Measurements from ENCODE around the gene SRPK3. TPM values are rescaled to one million over a fixed set of nuclear protein-coding genes. Genes with fewer than 3 reads are reported as not detected.

SRPK3 gene
- total RNA-seq, 2 experiments from 2014 or later = not detected

DNA sequence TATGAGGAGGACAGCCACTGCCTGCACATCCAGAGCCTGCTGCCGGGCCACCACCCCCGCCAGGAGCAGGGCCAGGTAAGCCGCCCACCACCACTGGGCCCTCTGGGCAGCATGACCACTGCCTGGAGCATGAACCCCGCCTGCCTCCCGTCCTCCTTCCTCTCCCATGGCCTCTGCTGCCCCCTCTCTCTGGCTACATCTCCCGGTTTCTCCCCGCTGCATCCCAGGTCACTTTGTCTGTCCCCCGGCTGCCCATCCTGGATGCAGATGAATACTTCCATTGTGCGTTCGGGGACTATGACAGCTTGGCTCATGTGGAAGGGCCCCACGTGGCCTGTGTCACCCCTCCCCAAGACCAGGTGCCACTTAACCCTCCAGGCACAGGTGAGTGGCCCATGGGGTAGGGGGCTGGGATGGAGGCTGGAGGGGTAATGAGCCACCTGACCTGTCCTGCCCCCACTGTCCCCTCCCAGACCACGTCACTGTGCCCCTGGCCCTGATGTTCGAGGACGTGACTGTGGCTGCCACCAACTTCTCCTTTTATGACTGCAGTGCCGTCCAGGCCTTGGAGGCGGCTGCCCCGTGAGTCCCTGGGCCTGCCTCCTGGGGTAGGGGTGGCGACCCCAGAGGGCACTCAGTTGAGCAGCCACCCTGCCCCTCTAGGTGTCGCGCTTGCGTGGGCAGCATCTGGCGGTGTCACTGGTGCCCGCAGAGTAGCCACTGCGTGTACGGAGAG lies 10.8 kb upstream of the SRPK3 start:
- CTCF ChIA-PET = no interaction called here
- no peaks in the 10 kb centered on the region for H3K9me3 Mint-ChIP-seq (ENCODE audit: low read depth)
- H3K4me1 Mint-ChIP-seq = peaks cover 5% of the 10 kb centered on the region
- DNase-seq (no peak), ATAC-seq (no peak)
- no peak overlapping the region for H3K4me3 Mint-ChIP-seq
- H3K27me3 Mint-ChIP-seq = no peaks in the 10 kb centered on the region
- no peak overlapping the region for H3K27ac Mint-ChIP-seq
- no peaks in the 10 kb centered on the region for H3K36me3 Mint-ChIP-seq

- Mint-ChIP-seq H3K36me3 (no peaks in the 10 kb centered on the region), H3K4me3 (no peak overlapping the region), H3K27me3 (no peaks in the 10 kb centered on the region), H3K9me3 (ENCODE audit: low read depth) (no peaks in the 10 kb centered on the region), H3K4me1 (peaks cover 5% of the 10 kb centered on the region), H3K27ac (no peak overlapping the region)
- no peak for ATAC-seq
- DNase-seq = no peak
- CTCF ChIA-PET = no interaction called here
Measured at GRCh38 chrX:153770601-153771414, 10.0 kb upstream of the SRPK3 start.

DNA sequence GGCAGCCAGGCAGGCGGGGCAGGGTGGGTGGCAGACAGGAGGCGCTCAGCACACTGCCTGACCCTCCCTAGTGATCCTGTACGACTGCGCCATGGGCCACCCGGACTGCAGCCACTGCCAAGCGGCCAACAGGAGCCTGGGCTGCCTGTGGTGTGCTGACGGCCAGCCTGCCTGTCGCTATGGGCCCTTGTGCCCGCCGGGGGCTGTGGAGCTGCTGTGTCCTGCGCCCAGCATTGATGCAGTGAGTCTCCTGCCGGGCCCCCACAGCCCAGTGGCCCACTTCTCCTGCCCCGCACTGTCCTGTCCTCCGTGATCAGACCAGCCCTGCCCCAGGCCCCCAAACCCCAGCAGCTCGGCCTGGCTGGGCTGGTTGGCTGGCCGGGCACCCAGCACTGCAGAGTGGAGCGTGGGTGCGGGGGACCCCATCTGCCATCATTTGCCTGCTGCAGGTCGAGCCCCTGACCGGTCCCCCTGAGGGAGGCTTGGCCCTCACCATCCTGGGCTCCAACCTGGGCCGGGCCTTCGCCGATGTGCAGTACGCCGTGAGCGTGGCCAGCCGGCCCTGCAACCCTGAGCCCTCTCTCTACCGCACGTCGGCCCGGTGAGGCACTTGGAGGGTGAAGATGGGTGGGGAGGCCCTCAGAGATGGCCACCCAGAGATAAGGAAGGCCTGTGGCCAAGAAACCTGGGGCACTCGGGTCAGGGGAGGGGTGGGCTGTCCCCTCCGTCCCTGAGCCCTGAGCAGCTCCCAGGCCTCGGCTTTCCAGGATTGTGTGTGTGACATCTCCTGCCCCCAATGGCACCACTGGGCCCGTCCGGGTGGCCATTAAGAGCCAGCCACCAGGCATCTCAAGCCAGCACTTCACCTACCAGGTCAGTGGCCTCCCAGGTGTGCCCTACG lies 9.2 kb upstream of the SRPK3 start:
- no peak for DNase-seq
- Mint-ChIP-seq H3K36me3 (no peaks in the 10 kb centered on the region), H3K27ac (no peak overlapping the region), H3K27me3 (no peaks in the 10 kb centered on the region), H3K4me3 (no peak overlapping the region), H3K9me3 (ENCODE audit: low read depth) (no peaks in the 10 kb centered on the region), H3K4me1 (peaks cover 3% of the 10 kb centered on the region)
- CTCF ChIA-PET = no interaction called here
- no peak for ATAC-seq

GRCh38 chrX:153772316-153773217 lies 8.3 kb upstream of the SRPK3 start:
- no peaks in the 10 kb centered on the region for H3K36me3 Mint-ChIP-seq
- H3K4me1 Mint-ChIP-seq = peaks cover 3% of the 10 kb centered on the region
- ATAC-seq (no peak), DNase-seq (no peak)
- H3K27ac Mint-ChIP-seq = no peak overlapping the region
- H3K27me3 Mint-ChIP-seq = no peaks in the 10 kb centered on the region
- H3K9me3 Mint-ChIP-seq (ENCODE audit: low read depth) = no peaks in the 10 kb centered on the region
- H3K4me3 Mint-ChIP-seq = no peak overlapping the region
- CTCF ChIA-PET = interaction anchor here (1.1 kb wide), 1 partner anchor 9 kb away, joined by 3 read pairs; no protein-coding TSS in a partner anchor

DNA sequence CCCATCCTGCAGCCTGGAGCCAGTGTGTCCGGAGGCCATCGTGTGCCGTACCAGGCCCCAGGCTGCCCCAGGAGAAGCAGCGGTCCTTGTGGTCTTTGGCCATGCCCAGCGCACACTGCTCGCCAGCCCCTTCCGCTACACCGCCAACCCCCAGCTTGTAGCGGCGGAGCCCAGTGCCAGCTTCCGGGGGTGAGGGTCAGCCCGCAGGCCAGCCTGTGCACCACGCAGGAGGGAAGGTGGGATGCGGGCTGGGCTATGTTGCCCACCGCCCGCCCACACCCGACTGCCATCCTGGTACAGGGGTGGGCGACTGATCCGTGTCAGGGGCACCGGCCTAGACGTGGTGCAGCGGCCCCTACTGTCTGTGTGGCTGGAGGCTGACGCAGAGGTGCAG lies 7.6 kb upstream of the SRPK3 start:
- Mint-ChIP-seq H3K27me3 (no peaks in the 10 kb centered on the region), H3K9me3 (ENCODE audit: low read depth) (no peaks in the 10 kb centered on the region), H3K27ac (no peak overlapping the region), H3K4me1 (no peaks in the 10 kb centered on the region), H3K4me3 (no peak overlapping the region), H3K36me3 (no peaks in the 10 kb centered on the region)
- DNase-seq (no peak), ATAC-seq (no peak)
- CTCF ChIA-PET = interaction anchor here (1.1 kb wide), 1 partner anchor 10 kb away, joined by 3 read pairs; no protein-coding TSS in a partner anchor

DNA sequence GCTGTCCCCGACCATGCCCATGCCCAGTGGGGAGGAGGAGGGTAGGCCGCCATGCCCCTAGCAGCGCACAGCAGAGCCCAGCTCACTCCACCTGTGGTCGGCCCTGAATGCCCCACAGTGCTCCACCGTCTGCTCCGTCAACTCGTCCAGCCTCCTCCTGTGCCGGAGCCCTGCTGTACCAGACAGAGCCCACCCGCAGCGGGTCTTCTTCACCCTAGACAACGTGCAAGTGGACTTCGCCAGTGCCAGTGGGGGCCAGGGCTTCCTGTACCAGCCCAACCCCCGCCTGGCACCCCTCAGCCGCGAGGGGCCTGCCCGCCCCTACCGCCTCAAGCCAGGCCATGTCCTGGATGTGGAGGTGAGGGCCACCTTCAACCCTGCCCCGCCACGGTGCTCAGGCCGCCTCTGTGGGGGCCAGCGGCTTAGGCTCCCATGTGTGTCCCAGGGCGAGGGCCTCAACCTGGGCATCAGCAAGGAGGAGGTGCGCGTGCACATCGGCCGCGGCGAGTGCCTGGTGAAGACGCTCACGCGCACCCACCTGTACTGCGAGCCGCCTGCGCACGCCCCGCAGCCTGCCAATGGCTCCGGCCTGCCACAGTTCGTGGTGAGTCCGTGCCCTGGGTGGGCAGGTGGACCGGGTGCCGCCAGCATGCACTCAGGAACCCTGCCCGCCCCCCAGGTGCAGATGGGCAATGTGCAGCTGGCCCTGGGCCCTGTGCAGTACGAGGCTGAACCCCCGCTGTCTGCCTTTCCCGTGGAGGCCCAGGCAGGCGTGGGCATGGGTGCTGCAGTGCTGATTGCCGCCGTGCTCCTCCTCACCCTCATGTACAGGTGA lies 6.9 kb upstream of the SRPK3 start:
- H3K9me3 Mint-ChIP-seq (ENCODE audit: low read depth) = no peaks in the 10 kb centered on the region
- H3K27me3 Mint-ChIP-seq = no peaks in the 10 kb centered on the region
- H3K4me1 Mint-ChIP-seq = no peaks in the 10 kb centered on the region
- CTCF ChIA-PET = interaction anchor here (1.1 kb wide), 1 partner anchor 10 kb away, joined by 6 read pairs; the partner anchor contains the start of gene PLXNB3
- H3K36me3 Mint-ChIP-seq = no peaks in the 10 kb centered on the region
- DNase-seq (no peak), ATAC-seq (no peak)
- H3K4me3 Mint-ChIP-seq = no peak overlapping the region
- H3K27ac Mint-ChIP-seq = no peak overlapping the region

- Mint-ChIP-seq H3K9me3 (ENCODE audit: low read depth) (no peaks in the 10 kb centered on the region), H3K4me1 (no peaks in the 10 kb centered on the region), H3K27me3 (peaks cover 2% of the 10 kb centered on the region), H3K36me3 (no peaks in the 10 kb centered on the region), H3K27ac (no peak overlapping the region), H3K4me3 (no peak overlapping the region)
- ATAC-seq (no peak), DNase-seq (no peak)
- CTCF ChIA-PET = interaction anchor here (1.1 kb wide), 1 partner anchor 11 kb away, joined by 6 read pairs; the partner anchor contains the start of gene PLXNB3
Measured at GRCh38 chrX:153774576-153775292, 6.1 kb upstream of the SRPK3 start.

DNA sequence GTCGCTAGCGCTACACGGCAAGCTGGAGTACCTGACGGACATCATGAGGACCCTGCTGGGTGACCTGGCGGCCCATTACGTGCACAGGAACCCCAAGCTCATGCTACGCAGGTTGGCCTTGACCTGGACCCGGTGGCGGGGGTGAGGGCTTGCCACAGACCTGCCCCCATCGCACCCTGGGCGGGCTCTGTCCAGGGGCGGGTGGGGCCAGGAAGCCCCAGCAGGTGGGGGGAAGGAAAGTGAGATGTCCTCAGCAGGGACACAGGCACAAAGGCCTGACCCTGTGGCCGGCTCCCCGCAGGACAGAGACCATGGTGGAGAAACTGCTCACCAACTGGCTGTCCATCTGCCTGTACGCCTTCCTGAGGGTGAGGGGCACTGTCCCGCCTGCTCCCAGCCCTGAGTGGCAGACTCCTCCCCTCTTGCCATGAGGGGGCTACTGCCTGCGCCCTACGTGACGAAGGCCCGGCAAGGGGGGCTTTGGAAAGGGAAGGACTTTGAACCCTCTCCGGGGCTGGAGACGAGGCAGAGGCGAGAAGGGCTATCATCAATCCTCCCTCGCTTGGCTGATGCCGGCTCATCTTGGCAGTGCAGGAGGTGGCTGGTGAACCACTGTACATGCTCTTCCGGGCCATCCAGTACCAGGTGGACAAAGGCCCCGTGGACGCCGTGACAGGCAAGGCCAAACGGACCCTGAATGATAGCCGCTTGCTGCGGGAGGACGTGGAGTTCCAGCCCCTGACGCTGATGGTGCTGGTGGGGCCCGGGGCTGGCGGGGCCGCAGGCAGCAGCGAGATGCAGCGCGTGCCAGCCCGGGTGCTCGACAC lies 5.3 kb upstream of the SRPK3 start:
- Mint-ChIP-seq H3K4me3 (no peak overlapping the region), H3K9me3 (ENCODE audit: low read depth) (no peaks in the 10 kb centered on the region), H3K27ac (no peak overlapping the region), H3K36me3 (no peaks in the 10 kb centered on the region), H3K4me1 (no peaks in the 10 kb centered on the region), H3K27me3 (peaks cover 8% of the 10 kb centered on the region)
- ATAC-seq (no peak), DNase-seq (no peak)
- CTCF ChIA-PET = interaction anchor here (1.1 kb wide), 1 partner anchor 12 kb away, joined by 6 read pairs; the partner anchor contains the start of gene PLXNB3

GRCh38 chrX:153776120-153776599 lies 4.7 kb upstream of the SRPK3 start:
- CTCF ChIA-PET = no interaction called here
- H3K4me1 Mint-ChIP-seq = no peaks in the 10 kb centered on the region
- no peak for DNase-seq

DNA sequence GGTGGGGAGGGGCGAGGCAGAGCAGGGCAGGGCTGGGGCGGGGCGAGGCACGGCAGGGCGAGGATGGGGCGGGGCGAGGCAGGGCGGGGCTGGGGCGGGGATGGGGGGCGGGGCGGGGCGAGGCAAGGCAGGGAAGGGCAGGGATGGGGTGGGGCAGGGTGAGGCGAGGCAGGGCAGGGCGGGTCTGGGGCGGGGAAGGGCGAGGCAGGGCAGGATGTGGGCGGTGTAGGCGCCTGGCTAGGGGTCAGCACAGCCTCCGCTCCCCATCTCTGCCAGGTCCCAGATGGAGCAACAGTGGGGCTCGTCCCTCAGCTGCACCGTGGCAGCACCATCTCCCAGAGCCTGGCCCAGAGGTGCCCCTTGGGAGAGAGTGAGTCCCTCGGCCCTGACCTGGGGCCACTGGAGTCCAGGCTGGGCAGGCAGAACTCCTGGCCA lies 4.2 kb upstream of the SRPK3 start:
- Mint-ChIP-seq H3K4me1 (no peaks in the 10 kb centered on the region), H3K27ac (no peak overlapping the region), H3K27me3 (peaks cover 8% of the 10 kb centered on the region), H3K36me3 (no peaks in the 10 kb centered on the region), H3K4me3 (no peak overlapping the region), H3K9me3 (ENCODE audit: low read depth) (no peaks in the 10 kb centered on the region)
- CTCF ChIA-PET = no interaction called here
- DNase-seq (no peak), ATAC-seq (no peak)

More at GRCh38 chrX:153776120-153776599, 4.7 kb upstream of the SRPK3 start:
- H3K27me3 Mint-ChIP-seq = peaks cover 8% of the 10 kb centered on the region
- H3K27ac Mint-ChIP-seq = no peak overlapping the region
- H3K36me3 Mint-ChIP-seq = no peaks in the 10 kb centered on the region
- ATAC-seq = no peak
- H3K4me3 Mint-ChIP-seq = no peak overlapping the region
- no peaks in the 10 kb centered on the region for H3K9me3 Mint-ChIP-seq (ENCODE audit: low read depth)

Data from activated CD8-positive, alpha-beta memory T cell treated with anti-CD3 and anti-CD28 coated beads, Interleukin-2, amount 10 ng/mL, durations not matched to agents 7 days and 5 days (primary cell).